GM13977 (cell line): ENCODE measurements around the gene CADM1.

ENCODE experiments used
- DNase-seq: peaks from one replicate; pipeline ENCODE4 v3.0.0; 2012; ENCODE audit warnings: low spot score
- in situ Hi-C: fragments of 300-500 bp; cut with MboI; formaldehyde crosslinking; loops from one replicate; pipeline ENCODE4 v1.12.0; 2022; ENCODE audit warnings: low sequenced_read_pairs, low pct_unique_long_range_greater_than_20kb, mixed read lengths, inconsistent platforms; ENCODE audit not compliant: unreplicated experiment
- TF ChIP-seq, protein P1 (sequence below): IDR thresholded peaks from 2 replicates; pipeline ENCODE4 v1.5.1; 2012; ENCODE audit warnings: mild to moderate bottlenecking, control low read depth; ENCODE audit not compliant: insufficient read depth; ENCODE audit errors: extremely low read depth, missing control alignments

Gene CADM1

GRCh38 chr11:115390441-115390840, 113.8 kb downstream of the CADM1 start:
- TF ChIP-seq, protein P1, sequence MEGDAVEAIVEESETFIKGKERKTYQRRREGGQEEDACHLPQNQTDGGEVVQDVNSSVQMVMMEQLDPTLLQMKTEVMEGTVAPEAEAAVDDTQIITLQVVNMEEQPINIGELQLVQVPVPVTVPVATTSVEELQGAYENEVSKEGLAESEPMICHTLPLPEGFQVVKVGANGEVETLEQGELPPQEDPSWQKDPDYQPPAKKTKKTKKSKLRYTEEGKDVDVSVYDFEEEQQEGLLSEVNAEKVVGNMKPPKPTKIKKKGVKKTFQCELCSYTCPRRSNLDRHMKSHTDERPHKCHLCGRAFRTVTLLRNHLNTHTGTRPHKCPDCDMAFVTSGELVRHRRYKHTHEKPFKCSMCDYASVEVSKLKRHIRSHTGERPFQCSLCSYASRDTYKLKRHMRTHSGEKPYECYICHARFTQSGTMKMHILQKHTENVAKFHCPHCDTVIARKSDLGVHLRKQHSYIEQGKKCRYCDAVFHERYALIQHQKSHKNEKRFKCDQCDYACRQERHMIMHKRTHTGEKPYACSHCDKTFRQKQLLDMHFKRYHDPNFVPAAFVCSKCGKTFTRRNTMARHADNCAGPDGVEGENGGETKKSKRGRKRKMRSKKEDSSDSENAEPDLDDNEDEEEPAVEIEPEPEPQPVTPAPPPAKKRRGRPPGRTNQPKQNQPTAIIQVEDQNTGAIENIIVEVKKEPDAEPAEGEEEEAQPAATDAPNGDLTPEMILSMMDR: no peak
- in situ Hi-C loops: no loop called here
- DNase-seq: peak; percentile 3

GRCh38 chr11:115389790-115390189, 114.4 kb downstream of the CADM1 start:
- TF ChIP-seq, protein P1: no peak
- in situ Hi-C loops: no loop called here
- no peak for DNase-seq

DNA sequence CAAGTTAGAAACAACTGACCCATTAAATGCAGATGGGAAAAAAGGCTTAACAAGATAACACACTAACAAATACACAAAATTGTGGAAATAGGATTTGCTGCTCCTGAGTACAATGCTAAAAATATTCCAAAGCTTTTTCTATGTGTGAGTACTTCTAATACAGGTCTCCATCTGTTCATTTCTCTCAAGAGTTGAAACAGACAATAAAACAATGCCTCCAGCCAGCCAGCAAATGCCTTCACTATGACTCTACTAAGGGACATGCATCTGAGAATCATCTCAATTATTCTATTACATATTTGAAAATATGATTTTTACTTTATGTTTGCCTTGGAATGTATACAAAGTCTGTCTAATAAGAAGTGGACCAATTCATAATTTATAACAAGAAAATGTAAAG, 119.0 kb downstream of the CADM1 start:
- in situ Hi-C loops: no loop called here
- no peak for DNase-seq
- TF ChIP-seq, protein P1: no peak

GRCh38 chr11:115384236-115384635, 120.0 kb downstream of the CADM1 start:
- TF ChIP-seq, protein P1: no peak
- no peak for DNase-seq
- in situ Hi-C loops: no loop called here

DNA sequence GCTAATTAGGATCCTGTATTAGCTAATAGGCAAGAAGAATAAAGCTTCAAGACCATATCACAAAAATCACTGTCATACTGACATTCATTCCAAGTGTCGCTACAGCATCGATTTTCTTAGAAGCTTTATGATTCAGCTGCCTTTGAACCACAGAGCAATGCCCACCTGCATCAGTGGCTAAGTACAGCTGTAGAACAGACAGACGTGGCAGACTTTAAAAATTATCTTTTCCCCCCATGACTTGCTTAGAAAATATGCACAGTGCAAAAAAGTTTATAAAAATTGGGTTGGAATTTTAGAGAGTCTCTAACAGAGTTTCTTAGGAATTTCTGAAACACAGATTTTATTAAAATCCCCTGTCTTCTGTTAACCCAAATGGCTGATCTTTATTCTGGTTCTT, 120.8 kb downstream of the CADM1 start:
- TF ChIP-seq, protein P1: no peak
- in situ Hi-C loops: no loop called here
- no peak for DNase-seq

GRCh38 chr11:115379528-115379927, 124.7 kb downstream of the CADM1 start:
- peak; percentile 15 for DNase-seq
- in situ Hi-C loops: no loop called here
- TF ChIP-seq, protein P1: peak; percentile 25

GRCh38 chr11:115378557-115378956, 125.7 kb downstream of the CADM1 start:
- no peak for DNase-seq
- in situ Hi-C loops: no loop called here
- TF ChIP-seq, protein P1: no peak
